HEK293 (cell line): ENCODE results near the gene GLIS1.

Experiments used
- CTCF ChIP-seq: fragments of 450-650 bp; formaldehyde crosslinking; IDR thresholded peaks from 2 replicates; pipeline ENCODE4 v1.5.1; 2016; ENCODE audit warnings: missing biosample characterization, missing genetic modification characterization
- ZFP69B ChIP-seq: fragments of 450-650 bp; formaldehyde crosslinking; IDR thresholded peaks from 2 replicates; pipeline ENCODE4 v1.5.1; 2016; ENCODE audit warnings: missing biosample characterization, missing genetic modification characterization

- TF ChIP-seq ZFP69B (no peak), CTCF (tag by site-specific recombination) (no peak)
Measured at GRCh38 chr1:53559854-53560580, 178.9 kb downstream of the GLIS1 start.
